GDM1 (cell line): ENCODE results near the gene CREG2.
"Not testable (repeated sequence)": the region's sequence is repeated elsewhere in the genome, so short reads cannot be mapped to it uniquely, and the experiment has no call there.

ENCODE experiments used
- DNase-seq: peaks from one replicate; lab custom pipeline; 2025; lab: John Stamatoyannopoulos, UW

Gene CREG2

DNA sequence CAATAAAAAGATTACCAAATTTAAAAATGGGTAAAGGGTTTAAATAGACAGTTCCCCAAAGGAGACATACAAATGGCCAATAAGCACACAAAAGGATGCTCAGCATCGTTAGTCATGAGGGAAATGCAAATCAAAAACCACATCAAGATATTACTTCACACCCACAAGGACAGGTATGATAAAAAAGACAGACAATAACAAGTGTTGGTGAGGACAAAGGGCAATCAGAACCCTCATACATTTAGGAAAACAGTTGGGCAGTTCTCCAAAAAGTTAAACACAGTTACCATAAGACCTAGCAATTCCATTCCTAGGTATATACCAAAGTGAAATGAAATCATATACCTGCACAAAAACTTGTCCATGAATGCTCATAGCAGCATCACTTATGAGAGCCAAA is 14.5 kb downstream of the CREG2 start:
- no peak for DNase-seq

- DNase-seq = no peak
Measured at GRCh38 chr2:101371636-101372035, 15.7 kb downstream of the CREG2 start.

- no peak for DNase-seq
Measured at GRCh38 chr2:101369100-101369499, 18.2 kb downstream of the CREG2 start.

- no peak for DNase-seq
Measured at GRCh38 chr2:101368376-101368775, 18.9 kb downstream of the CREG2 start.

DNA sequence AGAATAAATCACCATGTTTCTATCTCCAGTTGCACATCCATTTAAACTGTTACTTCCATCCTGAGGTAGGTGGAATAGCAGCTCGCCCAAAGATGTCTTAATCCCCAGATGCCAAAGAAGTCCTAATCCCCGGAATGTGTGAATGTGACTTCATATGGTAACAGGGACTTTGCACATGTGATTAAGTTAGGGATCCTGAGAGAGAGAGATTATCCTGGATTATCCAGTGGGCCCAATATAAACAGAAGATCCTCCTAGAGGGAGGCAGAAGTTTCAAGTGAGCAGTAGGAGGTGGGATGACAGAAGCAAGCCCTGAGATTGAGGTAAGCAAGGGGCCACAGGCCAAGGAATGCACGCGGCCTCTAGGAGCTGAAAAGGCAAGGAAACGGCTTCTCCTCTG is 19.8 kb downstream of the CREG2 start:
- DNase-seq = no peak

- DNase-seq = no peak
Measured at GRCh38 chr2:101364878-101365277, 22.4 kb downstream of the CREG2 start.

DNA sequence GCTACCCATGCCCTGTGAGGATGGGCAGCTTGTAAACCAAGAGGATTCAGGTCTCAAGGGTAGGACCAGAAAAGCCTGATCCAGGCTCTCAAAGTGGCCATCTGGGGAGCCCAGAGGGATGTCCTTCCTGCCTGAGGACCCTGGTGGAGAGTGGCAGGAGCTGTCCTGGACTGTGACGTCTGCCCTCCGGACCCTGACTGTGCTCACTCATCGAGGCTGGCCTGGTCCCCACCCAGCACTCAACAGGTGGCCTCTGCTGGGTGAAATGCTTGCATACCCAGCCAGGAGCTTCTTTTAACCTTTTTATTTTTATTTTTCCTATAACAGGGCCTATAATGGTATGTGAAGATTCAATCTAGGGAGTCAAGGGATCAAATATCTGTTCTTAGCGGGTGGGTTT is 24.5 kb downstream of the CREG2 start:
- DNase-seq = no peak

- no peak for DNase-seq
Measured at GRCh38 chr2:101362316-101362715, 25.0 kb downstream of the CREG2 start.

DNA sequence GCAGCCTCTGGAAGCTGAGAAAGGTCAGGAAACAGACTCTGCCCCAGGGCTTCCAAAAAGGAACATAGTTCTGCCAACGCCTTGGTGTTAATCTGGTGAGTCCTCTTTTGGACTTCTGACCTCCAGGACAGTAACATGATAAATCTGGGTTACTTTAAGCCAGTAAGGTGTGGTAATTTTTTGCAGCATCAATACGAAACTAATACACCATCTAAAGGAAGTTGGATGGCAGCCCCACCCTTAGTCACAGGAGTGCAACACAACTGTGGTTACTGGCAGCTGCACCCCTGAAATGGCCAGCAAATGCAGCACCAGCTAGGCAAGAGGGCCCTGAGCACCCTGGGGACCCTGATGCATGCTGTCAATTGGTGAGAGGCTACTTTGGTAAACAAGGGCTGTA is 25.8 kb downstream of the CREG2 start:
- DNase-seq = no peak

DNA sequence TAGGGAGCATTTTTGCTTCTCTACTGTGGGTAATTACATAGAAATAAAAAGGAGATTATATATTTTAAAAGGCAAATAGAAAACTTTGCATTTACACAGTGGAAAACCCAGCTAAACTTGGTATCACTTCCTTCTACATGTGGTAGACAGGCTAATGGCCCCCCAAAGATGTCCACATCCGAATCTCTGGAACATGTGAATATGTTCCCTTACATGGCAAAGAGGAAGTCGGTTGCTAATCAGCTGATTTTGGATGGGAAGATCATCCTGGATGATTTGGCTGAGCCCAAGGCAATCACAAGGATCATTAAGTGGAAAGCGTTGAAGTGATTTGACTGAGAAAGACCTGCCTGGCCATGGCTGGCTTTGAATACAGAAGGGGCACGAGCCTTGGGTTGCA is 26.2 kb downstream of the CREG2 start:
- DNase-seq = no peak

DNA sequence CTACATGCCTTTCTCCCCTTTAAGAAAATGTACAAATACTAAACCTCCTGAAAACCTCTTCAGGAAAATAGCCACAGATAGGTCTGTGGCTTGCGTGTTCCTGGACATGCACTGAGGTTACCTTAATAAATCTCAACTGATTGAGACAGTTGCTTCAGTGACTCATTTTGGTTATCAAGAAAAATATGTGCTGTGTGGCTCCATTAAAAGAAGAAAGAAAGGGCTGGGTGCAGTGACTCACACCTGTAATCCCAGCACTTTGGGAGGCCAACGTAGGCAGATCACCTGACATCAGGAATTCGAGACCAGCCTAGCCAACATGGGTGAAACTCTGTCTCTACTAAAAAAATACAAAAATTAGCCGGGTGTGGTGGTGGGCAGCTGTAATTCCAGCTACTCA is 27.1 kb downstream of the CREG2 start:
- DNase-seq = no peak

DNA sequence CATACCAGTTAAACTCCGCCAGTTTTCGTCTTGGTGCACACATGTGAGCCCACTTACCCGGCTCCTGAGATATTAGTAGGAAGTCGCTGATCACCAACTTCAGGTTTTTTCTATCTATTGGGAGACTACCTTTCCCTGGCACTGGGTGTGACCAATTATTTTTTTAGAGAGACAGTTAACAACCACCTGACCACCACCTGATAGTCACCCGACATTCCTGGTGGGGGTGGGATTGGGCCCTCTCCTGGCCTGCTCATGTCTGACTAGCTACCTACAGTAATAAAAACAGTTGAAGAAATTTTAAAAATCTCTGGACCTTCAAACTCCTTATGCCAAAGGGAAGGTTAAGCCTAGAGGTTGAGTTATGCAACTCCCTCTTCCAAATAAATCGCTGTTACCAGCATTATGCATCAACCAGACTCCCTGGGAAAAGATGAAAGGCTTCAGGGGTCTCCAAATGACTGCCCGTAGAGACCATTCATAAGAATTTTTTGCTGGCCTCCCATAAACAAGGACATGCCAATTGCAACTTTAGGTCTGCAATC is 27.8 kb downstream of the CREG2 start:
- no peak for DNase-seq

- no peak for DNase-seq
Measured at GRCh38 chr2:101357376-101357775, 29.9 kb downstream of the CREG2 start.

GRCh38 chr2:101356521-101356920 is 30.8 kb downstream of the CREG2 start:
- DNase-seq = no peak

GRCh38 chr2:101356055-101356454 is 31.2 kb downstream of the CREG2 start:
- DNase-seq = no peak

- no peak for DNase-seq
Measured at GRCh38 chr2:101355401-101356054, 31.8 kb downstream of the CREG2 start.

- DNase-seq = no peak
Measured at GRCh38 chr2:101354420-101355311, 32.6 kb downstream of the CREG2 start.

DNA sequence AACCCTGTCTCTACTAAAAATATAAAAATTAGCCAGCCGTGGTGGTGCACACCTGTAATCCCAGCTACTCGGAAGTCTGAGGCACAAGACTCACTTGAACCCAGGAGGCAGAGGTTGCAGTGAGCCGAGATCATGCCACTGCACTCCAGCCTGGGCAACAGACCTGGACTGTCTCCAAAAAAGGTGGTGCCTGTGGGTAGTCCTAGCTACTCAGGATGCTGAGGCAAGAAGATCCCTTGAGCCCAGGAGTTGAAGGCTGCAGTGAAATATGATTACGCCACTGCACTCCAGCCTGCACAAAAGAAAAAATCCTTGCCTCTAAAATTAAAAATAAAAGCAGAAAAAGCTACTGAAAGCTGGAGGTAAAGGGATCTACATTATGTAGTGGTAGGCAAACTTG is 34.7 kb downstream of the CREG2 start:
- DNase-seq = not testable (repeated sequence)

DNA sequence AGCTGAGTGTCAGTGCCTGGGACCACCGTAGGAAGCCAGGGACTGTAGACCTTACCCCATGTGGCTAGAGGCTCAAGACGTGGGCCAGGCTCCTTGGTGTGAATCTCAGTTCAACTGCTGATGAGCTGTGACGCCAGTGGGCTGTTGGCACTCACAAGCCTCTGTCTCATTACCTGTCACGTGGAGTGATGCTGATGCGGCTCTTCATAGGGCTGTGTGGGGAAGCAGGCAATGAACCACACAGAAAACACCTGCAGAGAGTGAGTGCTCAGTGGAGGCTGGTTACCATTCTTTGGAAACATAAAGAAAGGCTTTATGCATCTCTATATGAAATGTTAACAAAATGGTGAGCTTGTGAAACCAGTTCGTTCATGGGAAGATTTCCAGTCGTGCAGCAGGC is 36.1 kb downstream of the CREG2 start:
- no peak for DNase-seq

DNA sequence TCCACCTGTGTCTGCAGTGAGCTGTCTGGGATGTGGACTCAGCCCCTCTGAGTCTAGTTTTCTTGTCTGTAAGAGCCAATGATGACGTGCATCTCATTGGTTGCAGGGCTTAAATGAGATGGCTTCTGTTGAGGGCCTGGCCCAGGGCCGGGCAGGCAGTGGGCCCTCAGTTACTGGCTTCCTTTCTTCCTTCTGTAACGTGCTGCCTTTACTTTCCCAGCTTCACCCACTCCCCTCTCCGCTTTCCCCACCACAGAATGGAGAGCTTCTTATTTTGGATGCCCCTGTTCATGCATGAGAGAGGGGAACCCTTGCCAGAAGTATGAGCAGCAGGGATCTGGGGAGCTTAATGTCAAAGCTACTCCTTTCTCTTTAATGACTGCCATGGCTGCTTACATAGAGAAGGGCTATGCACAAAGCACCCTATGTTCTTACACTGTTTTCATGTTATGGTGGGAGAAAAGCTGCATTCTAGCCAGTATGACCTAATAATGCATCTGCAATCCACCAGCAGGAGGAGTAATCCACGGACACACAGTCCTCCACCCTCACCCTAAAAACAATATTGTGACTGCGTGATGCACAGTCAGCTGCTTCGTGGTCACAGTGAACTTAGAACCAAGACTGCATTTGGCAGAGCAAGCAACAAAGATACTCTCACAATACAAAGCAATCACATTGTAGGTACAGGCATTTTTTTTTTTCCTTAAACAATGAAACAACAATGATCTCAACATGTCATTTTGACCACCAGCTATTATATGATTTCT is 37.2 kb downstream of the CREG2 start:
- DNase-seq = no peak

- DNase-seq = no peak
Measured at GRCh38 chr2:101348883-101349282, 38.4 kb downstream of the CREG2 start.

DNA sequence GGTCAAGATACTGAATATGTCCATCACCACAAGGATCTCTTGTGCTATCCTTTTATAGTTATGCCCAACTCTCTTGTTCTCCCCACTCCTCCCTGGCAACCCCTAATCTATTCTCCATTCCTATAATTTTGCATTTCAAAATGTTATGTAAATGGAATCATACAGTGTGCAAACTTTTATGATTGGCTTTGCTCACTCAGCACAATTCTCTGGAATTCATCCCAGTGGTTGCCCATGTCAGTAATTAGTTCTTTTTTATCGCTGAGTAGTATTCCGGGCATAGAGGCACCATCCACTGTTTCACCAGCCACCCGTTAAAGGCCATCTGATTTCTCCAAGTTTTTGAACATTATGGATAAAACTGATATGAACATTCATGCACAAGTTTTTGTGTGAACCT is 40.4 kb downstream of the CREG2 start:
- no peak for DNase-seq

GRCh38 chr2:101344137-101344536 is 43.2 kb downstream of the CREG2 start:
- DNase-seq = no peak
